ENCODE results near the gene EPM2AIP1.

The EPM2AIP1 gene

DNA sequence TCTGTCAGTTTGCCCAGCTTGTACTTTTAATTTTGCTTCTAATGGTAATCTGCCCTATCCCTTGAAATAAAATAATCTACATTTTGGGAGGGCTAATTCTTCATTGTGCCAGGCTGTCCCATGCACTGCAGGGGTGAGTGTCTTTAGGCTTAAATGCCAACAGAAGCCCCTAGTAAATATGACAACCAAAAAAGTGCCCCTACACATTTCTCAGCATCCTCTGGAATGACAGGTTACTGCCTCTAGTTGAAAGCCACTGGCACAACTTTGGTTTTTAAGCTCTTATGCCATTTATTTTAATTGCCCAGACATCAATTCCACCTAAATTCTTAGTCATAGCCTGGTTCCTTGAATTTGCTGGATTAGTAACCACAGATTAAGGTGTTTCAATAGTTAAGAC is 3.4 kb downstream of the EPM2AIP1 start:
- H4K91ac ChIP-seq (ENCODE audit: low read depth, low read length, poor library complexity) = no peak overlapping the region
- no peak overlapping the region for H3K14ac ChIP-seq (ENCODE audit: low read length)
- peaks cover 9 to 77% of the 10 kb centered on the region in 2 donors for H3K36me3 ChIP-seq (replicated peaks in 1 of 2; ENCODE audit: control insufficient read depth in 2 of 2, insufficient read depth in 2 of 2, low read length in 2 of 2)
- no peak for DNase-seq (ENCODE audit: low spot score)
- H2AK5ac ChIP-seq (ENCODE audit: low read depth, low read length) = no peak overlapping the region
- H3K23ac ChIP-seq (ENCODE audit: low read depth, low read length, poor library complexity) = no peak overlapping the region
- H3K9me3 ChIP-seq (replicated peaks in 1 of 2; ENCODE audit: control insufficient read depth in 2 of 2, insufficient read depth in 1 of 2, low read depth in 1 of 2, low read length in 2 of 2) = no peaks in the 10 kb centered on the region
- H3K27ac ChIP-seq (replicated peaks; ENCODE audit: low read length) = no peak overlapping the region
- no peaks in the 10 kb centered on the region for H3K27me3 ChIP-seq (ENCODE audit: control insufficient read depth in 3 of 3, insufficient read depth in 3 of 3, low read depth in 1 of 3, low read length in 3 of 3)
- H2AFZ ChIP-seq (ENCODE audit: low read length) = no peak overlapping the region
- H3K18ac ChIP-seq (ENCODE audit: low read length) = no peak overlapping the region
- no peak overlapping the region for H2BK15ac ChIP-seq (ENCODE audit: low read length)
- no peak overlapping the region for H2BK12ac ChIP-seq (ENCODE audit: low read length)
- H3K4ac ChIP-seq (ENCODE audit: low read length) = no peak overlapping the region
- H2BK120ac ChIP-seq (ENCODE audit: low read depth, low read length) = no peak overlapping the region
- no peak overlapping the region for H4K8ac ChIP-seq (ENCODE audit: low read depth, low read length)
- H3K9ac ChIP-seq (ENCODE audit: low read depth, low read length, poor library complexity) = no peak overlapping the region
- H3K79me1 ChIP-seq (ENCODE audit: low read depth, low read length) = no peaks in the 10 kb centered on the region
- no peak overlapping the region for H3K4me2 ChIP-seq (ENCODE audit: insufficient read depth, low read length, poor library complexity, severe bottlenecking)
- no peak overlapping the region for H3K4me3 ChIP-seq (ENCODE audit: low read length in 2 of 2)
- H3K4me1 ChIP-seq (ENCODE audit: control insufficient read depth in 2 of 2, insufficient read depth in 1 of 2, low read depth in 1 of 2, low read length in 2 of 2) = peaks cover 2 to 14% of the 10 kb centered on the region in 2 donors
- no peak overlapping the region for H2BK5ac ChIP-seq (ENCODE audit: low read length)

DNA sequence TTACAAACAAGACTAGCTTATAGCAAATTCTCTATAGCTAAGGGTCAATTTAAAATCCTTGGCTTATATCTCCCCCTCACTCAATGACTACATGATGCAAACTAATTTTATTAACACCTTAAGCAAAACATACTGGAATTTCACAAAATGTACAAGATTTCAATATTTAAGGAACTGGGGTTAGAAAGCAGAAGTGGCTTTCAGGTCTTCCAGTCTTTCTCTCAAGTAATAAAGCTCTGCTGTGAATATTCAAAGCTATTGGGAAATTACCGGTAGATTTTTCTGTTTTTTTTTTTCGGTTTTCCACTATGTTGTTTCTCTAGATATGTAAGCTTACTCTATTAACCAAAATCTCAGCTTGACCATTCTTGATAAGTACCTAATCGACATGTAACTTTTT is 3.9 kb downstream of the EPM2AIP1 start:
- Histone ChIP-seq H2AFZ (ENCODE audit: low read length) (no peak overlapping the region), H3K36me3 (replicated peaks in 1 of 2; ENCODE audit: control insufficient read depth in 2 of 2, insufficient read depth in 2 of 2, low read length in 2 of 2) (peaks cover 13 to 83% of the 10 kb centered on the region in 2 donors), H3K18ac (ENCODE audit: low read length) (no peak overlapping the region), H3K27ac (replicated peaks; ENCODE audit: low read length) (no peak overlapping the region), H3K27me3 (ENCODE audit: control insufficient read depth in 3 of 3, insufficient read depth in 3 of 3, low read depth in 1 of 3, low read length in 3 of 3) (no peaks in the 10 kb centered on the region), H4K8ac (ENCODE audit: low read depth, low read length) (no peak overlapping the region), H3K79me1 (ENCODE audit: low read depth, low read length) (no peaks in the 10 kb centered on the region), H2BK15ac (ENCODE audit: low read length) (no peak overlapping the region), H3K4me1 (ENCODE audit: control insufficient read depth in 2 of 2, insufficient read depth in 1 of 2, low read depth in 1 of 2, low read length in 2 of 2) (peaks cover 2 to 14% of the 10 kb centered on the region in 2 donors), H3K9ac (ENCODE audit: low read depth, low read length, poor library complexity) (no peak overlapping the region), H2AK5ac (ENCODE audit: low read depth, low read length) (no peak overlapping the region), H3K14ac (ENCODE audit: low read length) (no peak overlapping the region), H3K9me3 (replicated peaks in 1 of 2; ENCODE audit: control insufficient read depth in 2 of 2, insufficient read depth in 1 of 2, low read depth in 1 of 2, low read length in 2 of 2) (no peaks in the 10 kb centered on the region), H2BK120ac (ENCODE audit: low read depth, low read length) (no peak overlapping the region), H4K91ac (ENCODE audit: low read depth, low read length, poor library complexity) (no peak overlapping the region), H2BK5ac (ENCODE audit: low read length) (no peak overlapping the region), H3K4me3 (ENCODE audit: low read length in 2 of 2) (no peak overlapping the region), H3K23ac (ENCODE audit: low read depth, low read length, poor library complexity) (no peak overlapping the region), H3K4me2 (ENCODE audit: insufficient read depth, low read length, poor library complexity, severe bottlenecking) (no peak overlapping the region), H2BK12ac (ENCODE audit: low read length) (no peak overlapping the region), H3K4ac (ENCODE audit: low read length) (no peak overlapping the region)
- no peak for DNase-seq (ENCODE audit: low spot score)
- WGBS, 2 donors (ENCODE audit: extremely low coverage in 2 of 2, insufficient read length in 2 of 2, insufficient replicate concordance in 1 of 2) = no CpG with 5 or more reads among the region's 3 CpGs

DNA sequence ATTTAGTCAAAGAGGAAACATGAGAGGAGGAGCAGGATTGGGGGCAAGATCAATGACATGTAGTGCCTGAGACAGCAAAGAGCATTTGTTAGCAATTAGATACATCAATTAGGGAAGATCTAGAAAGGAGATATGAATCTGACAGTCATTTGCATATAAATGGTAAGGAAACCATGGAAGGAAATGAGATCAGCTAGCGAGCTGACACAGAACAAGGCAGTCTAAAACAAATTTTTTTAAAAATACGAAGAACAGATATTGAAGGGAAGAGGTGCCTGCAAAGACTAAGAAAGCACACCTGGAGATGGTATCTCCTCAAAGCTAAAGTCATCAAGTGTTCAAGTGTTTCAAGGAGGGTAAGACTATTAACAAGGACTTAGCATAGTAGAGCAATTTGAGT is 4.6 kb downstream of the EPM2AIP1 start:
- no peak overlapping the region for H2BK12ac ChIP-seq (ENCODE audit: low read length)
- H2BK120ac ChIP-seq (ENCODE audit: low read depth, low read length) = no peak overlapping the region
- no peak overlapping the region for H3K4me3 ChIP-seq (ENCODE audit: low read length in 2 of 2)
- H3K23ac ChIP-seq (ENCODE audit: low read depth, low read length, poor library complexity) = no peak overlapping the region
- H2AK5ac ChIP-seq (ENCODE audit: low read depth, low read length) = no peak overlapping the region
- H4K8ac ChIP-seq (ENCODE audit: low read depth, low read length) = no peak overlapping the region
- H4K91ac ChIP-seq (ENCODE audit: low read depth, low read length, poor library complexity) = no peak overlapping the region
- H3K18ac ChIP-seq (ENCODE audit: low read length) = no peak overlapping the region
- no peak for DNase-seq (ENCODE audit: low spot score)
- no peaks in the 10 kb centered on the region for H3K79me1 ChIP-seq (ENCODE audit: low read depth, low read length)
- no peak overlapping the region for H2BK15ac ChIP-seq (ENCODE audit: low read length)
- no peak overlapping the region for H3K27ac ChIP-seq (replicated peaks; ENCODE audit: low read length)
- no peak overlapping the region for H2AFZ ChIP-seq (ENCODE audit: low read length)
- H3K9ac ChIP-seq (ENCODE audit: low read depth, low read length, poor library complexity) = no peak overlapping the region
- peaks cover 2 to 14% of the 10 kb centered on the region in 2 donors for H3K4me1 ChIP-seq (ENCODE audit: control insufficient read depth in 2 of 2, insufficient read depth in 1 of 2, low read depth in 1 of 2, low read length in 2 of 2)
- no peak overlapping the region for H3K4ac ChIP-seq (ENCODE audit: low read length)
- H2BK5ac ChIP-seq (ENCODE audit: low read length) = no peak overlapping the region
- H3K14ac ChIP-seq (ENCODE audit: low read length) = no peak overlapping the region
- H3K4me2 ChIP-seq (ENCODE audit: insufficient read depth, low read length, poor library complexity, severe bottlenecking) = no peak overlapping the region
- peaks cover 13 to 89% of the 10 kb centered on the region in 2 donors for H3K36me3 ChIP-seq (replicated peaks in 1 of 2; ENCODE audit: control insufficient read depth in 2 of 2, insufficient read depth in 2 of 2, low read length in 2 of 2)
- no peaks in the 10 kb centered on the region for H3K9me3 ChIP-seq (replicated peaks in 1 of 2; ENCODE audit: control insufficient read depth in 2 of 2, insufficient read depth in 1 of 2, low read depth in 1 of 2, low read length in 2 of 2)
- no CpG with 5 or more reads among the region's 2 CpGs for WGBS, 2 donors (ENCODE audit: extremely low coverage in 2 of 2, insufficient read length in 2 of 2, insufficient replicate concordance in 1 of 2)
- no peaks in the 10 kb centered on the region for H3K27me3 ChIP-seq (ENCODE audit: control insufficient read depth in 3 of 3, insufficient read depth in 3 of 3, low read depth in 1 of 3, low read length in 3 of 3)

DNA sequence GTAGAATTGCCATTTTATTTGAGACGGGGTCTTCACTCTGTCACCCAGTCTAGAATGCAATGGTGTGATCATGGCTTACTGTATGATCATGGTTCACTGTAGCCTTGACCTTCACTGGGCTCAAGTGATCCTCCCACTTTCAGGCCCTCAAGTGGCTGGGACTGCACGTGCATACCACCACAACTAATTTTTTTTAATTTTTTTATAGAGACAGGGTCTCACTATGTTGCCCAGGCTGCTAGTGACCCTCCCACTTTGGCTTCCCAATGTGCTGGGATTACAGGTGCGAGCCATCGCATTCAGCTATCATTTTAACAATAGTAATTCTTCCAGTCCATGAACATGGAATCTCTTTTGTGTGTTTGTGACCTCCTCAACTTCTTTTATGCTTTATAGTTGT is 11.9 kb downstream of the EPM2AIP1 start:
- H2AK5ac ChIP-seq (ENCODE audit: low read depth, low read length) = no peak overlapping the region
- no peaks in the 10 kb centered on the region for H3K79me1 ChIP-seq (ENCODE audit: low read depth, low read length)
- no peak overlapping the region for H3K4me3 ChIP-seq (ENCODE audit: low read length in 2 of 2)
- H2BK120ac ChIP-seq (ENCODE audit: low read depth, low read length) = no peak overlapping the region
- no peak overlapping the region for H2BK5ac ChIP-seq (ENCODE audit: low read length)
- H3K9ac ChIP-seq (ENCODE audit: low read depth, low read length, poor library complexity) = no peak overlapping the region
- no peak overlapping the region for H3K18ac ChIP-seq (ENCODE audit: low read length)
- H3K14ac ChIP-seq (ENCODE audit: low read length) = no peak overlapping the region
- H3K9me3 ChIP-seq (replicated peaks in 1 of 2; ENCODE audit: control insufficient read depth in 2 of 2, insufficient read depth in 1 of 2, low read depth in 1 of 2, low read length in 2 of 2) = peaks cover 9 to 10% of the 10 kb centered on the region in 2 donors
- no peak overlapping the region for H3K23ac ChIP-seq (ENCODE audit: low read depth, low read length, poor library complexity)
- H4K8ac ChIP-seq (ENCODE audit: low read depth, low read length) = no peak overlapping the region
- no peak for DNase-seq (ENCODE audit: low spot score)
- no peaks in the 10 kb centered on the region for H3K27me3 ChIP-seq (ENCODE audit: control insufficient read depth in 3 of 3, insufficient read depth in 3 of 3, low read depth in 1 of 3, low read length in 3 of 3)
- no peak overlapping the region for H4K91ac ChIP-seq (ENCODE audit: low read depth, low read length, poor library complexity)
- H3K36me3 ChIP-seq (replicated peaks in 1 of 2; ENCODE audit: control insufficient read depth in 2 of 2, insufficient read depth in 2 of 2, low read length in 2 of 2) = peaks cover 17 to 49% of the 10 kb centered on the region in 2 donors
- no peak overlapping the region for H3K4ac ChIP-seq (ENCODE audit: low read length)
- H2BK12ac ChIP-seq (ENCODE audit: low read length) = no peak overlapping the region
- no peak overlapping the region for H3K27ac ChIP-seq (replicated peaks; ENCODE audit: low read length)
- no peak overlapping the region for H2BK15ac ChIP-seq (ENCODE audit: low read length)
- H3K4me1 ChIP-seq (ENCODE audit: control insufficient read depth in 2 of 2, insufficient read depth in 1 of 2, low read depth in 1 of 2, low read length in 2 of 2) = no peaks in the 10 kb centered on the region
- no CpG with 5 or more reads among the region's 4 CpGs for WGBS, 2 donors (ENCODE audit: extremely low coverage in 2 of 2, insufficient read length in 2 of 2, insufficient replicate concordance in 1 of 2)
- H3K4me2 ChIP-seq (ENCODE audit: insufficient read depth, low read length, poor library complexity, severe bottlenecking) = no peak overlapping the region
- no peak overlapping the region for H2AFZ ChIP-seq (ENCODE audit: low read length)
